BJ (cell line): ENCODE results near the gene KDM8. TPM values are rescaled to one million over a fixed set of nuclear protein-coding genes. Genes with fewer than 3 reads are reported as not detected.

ENCODE experiments used
- CTCF ChIA-PET: fragments of 350-600 bp; formaldehyde crosslinking; extraction: SDS; loops from one replicate; lab custom pipeline; 2021; ENCODE audit warnings: antibody characterized with exemption, inconsistent platforms; lab: Yijun Ruan, JAX
- POLR2A ChIA-PET: fragments of 300-600 bp; sonication (Branson Sonifier 250); formaldehyde crosslinking; extraction: SDS; loops from one replicate; lab custom pipeline; 2021; ENCODE audit warnings: antibody characterized with exemption; lab: Charles Lee
- DNase-seq: peaks from one replicate; pipeline ENCODE4 v3.0.0-alpha.2; 2011; ENCODE audit warnings: low read depth
- H3K27me3 ChIP-seq: 2 replicates; pipeline ENCODE4 v1.6.0; 2011; ENCODE audit warnings: low read length; ENCODE audit not compliant: control insufficient read depth, insufficient read depth
- H3K36me3 ChIP-seq: 2 replicates; pipeline ENCODE4 v1.5.1; 2011; ENCODE audit warnings: low read length; ENCODE audit not compliant: control insufficient read depth, insufficient read depth
- H3K4me3 ChIP-seq: 2 replicates; pipeline ENCODE4 v1.5.1; 2011; ENCODE audit warnings: low read depth, mild to moderate bottlenecking, control low read depth, low read length
- polyA plus RNA-seq: library from polyadenylated mRNA; depleted of rRNA; stranded (reverse); fragments of >200 nt; gene quantifications from 2 replicates; pipeline ENCODE4 v1.2.3, GENCODE V29; 2011
- TF ChIP-seq, protein P1 (sequence below): IDR thresholded peaks from 2 replicates; pipeline ENCODE4 v1.5.1; 2011; ENCODE audit warnings: low read depth, mild to moderate bottlenecking, control low read depth, inconsistent platforms, low read length, moderate library complexity; ENCODE audit not compliant: insufficient read depth

KDM8 gene
- polyA plus RNA-seq, 1 experiment = 3.7 TPM

DNA sequence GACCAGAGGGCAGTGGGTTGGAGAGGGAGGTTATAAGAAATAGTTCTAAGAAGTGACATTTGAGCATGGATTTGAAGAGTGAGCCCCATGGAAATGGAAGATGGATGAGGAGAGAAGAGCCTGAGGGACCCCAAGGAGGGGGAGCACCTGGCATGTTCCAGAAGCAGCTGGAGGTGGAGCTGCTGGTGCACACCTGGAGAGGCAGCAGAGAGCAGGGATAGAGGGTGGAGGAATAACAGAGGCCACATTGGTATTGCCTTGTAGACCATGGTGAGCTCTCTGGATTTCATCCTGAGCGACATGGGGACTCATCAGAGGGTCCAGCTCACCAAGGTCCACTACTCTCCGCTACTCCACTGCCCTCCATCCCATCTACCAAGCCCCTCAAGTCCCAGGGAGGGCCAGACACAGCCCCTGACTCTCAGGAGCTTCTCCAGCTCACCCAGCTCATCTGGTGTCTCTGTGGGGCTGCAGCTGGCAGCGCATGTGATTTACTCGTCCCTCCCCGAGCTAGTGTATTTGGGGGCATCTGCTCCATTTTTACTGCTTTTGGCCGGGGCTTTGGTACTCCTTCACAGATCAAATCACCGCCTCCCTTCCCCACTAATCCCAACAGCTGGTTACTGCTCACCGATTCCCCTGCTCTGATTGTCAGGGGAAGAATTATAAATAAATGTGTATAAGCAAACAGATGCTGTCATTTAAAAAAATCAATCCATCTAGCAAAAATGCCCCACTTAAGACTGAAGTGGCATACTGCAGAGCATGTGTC is 22.1 kb upstream of the KDM8 start:
- no peak for DNase-seq
- TF ChIP-seq, protein P1, sequence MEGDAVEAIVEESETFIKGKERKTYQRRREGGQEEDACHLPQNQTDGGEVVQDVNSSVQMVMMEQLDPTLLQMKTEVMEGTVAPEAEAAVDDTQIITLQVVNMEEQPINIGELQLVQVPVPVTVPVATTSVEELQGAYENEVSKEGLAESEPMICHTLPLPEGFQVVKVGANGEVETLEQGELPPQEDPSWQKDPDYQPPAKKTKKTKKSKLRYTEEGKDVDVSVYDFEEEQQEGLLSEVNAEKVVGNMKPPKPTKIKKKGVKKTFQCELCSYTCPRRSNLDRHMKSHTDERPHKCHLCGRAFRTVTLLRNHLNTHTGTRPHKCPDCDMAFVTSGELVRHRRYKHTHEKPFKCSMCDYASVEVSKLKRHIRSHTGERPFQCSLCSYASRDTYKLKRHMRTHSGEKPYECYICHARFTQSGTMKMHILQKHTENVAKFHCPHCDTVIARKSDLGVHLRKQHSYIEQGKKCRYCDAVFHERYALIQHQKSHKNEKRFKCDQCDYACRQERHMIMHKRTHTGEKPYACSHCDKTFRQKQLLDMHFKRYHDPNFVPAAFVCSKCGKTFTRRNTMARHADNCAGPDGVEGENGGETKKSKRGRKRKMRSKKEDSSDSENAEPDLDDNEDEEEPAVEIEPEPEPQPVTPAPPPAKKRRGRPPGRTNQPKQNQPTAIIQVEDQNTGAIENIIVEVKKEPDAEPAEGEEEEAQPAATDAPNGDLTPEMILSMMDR = no peak
- CTCF ChIA-PET = interaction anchor here (0.7 to 7.0 kb wide), 4 partner anchors 12 to 186 kb away, joined by 3 to 55 read pairs (median 17); no protein-coding TSS in a partner anchor
- Histone ChIP-seq H3K27me3 (peaks cover 3% of the 10 kb centered on the region; the same call in 1 of the 2 replicates), H3K4me3 (no peak overlapping the region), H3K36me3 (no peaks in the 10 kb centered on the region)
- POLR2A ChIA-PET = no interaction called here

DNA sequence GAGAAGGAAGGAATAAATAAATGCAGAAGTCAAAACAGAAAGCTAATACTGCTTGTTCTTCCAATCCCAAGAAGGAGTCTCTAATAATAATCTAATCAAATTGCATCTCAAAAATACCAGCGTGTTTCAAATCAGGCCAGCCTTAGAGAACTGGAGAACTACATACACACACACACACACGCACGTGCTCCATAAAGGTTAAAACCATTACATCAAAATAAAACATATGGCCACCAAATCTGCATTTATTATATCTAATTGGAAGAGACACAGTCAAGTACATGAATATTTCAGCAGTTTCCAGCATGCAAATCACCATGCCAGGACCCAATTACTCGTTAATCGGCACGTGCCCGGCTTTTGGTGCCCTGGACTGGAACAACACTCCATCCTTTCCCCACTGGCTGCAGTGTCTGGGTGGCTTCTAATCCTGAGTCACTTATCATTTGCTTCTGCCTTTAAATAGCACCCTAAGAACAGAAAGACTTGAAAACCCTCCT is 20.4 kb upstream of the KDM8 start:
- no peak overlapping the region for H3K4me3 ChIP-seq
- CTCF ChIA-PET = interaction anchor here (1.5 kb wide), 1 partner anchor 185 kb away, joined by 4 read pairs; no protein-coding TSS in a partner anchor
- POLR2A ChIA-PET = no interaction called here
- no peaks in the 10 kb centered on the region for H3K36me3 ChIP-seq
- DNase-seq = no peak
- TF ChIP-seq, protein P1 = no peak
- peaks cover 3% of the 10 kb centered on the region; the same call in 1 of the 2 replicates for H3K27me3 ChIP-seq

DNA sequence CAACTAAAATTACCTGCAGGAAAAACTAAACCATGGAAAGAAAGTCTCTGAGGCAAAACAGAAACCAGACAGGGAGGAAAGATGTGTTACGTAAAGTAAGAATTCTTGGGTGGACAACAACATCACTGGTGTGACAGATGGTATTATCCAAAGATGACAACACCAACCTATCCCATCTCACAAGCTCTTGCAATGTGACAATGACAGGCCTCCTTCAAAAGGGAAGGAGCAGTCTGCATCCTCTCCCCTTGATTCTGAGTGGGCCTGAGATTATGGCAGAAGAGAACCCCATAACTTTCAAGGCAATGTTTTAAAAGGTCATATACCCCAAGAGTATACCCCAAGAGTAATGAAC is 17.6 kb upstream of the KDM8 start:
- CTCF ChIA-PET = no interaction called here
- DNase-seq = no peak

DNA sequence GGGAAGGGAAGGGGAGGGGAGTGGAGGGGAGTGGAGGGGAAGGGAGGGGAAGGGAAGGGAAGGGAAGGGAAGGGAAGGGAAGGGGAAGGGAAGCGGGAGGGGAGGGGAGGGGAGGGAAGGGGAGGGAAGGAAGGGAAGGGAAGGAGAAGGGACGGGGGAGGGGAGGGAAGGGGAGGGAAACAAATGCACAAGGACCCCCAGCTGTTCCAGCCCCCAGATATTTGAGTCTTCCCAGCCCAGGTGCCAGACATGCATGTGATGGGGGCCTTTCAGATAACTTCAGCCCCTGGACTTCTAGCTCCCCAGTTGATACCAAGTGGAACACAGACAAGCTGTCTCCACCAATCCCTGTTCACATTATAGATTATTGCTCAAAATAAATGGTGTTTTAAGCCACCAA is 14.7 kb upstream of the KDM8 start:
- Histone ChIP-seq H3K36me3 (no peaks in the 10 kb centered on the region), H3K27me3 (peaks cover 3% of the 10 kb centered on the region; the same call in 1 of the 2 replicates), H3K4me3 (no peak overlapping the region)
- ChIA-PET POLR2A (no interaction called here), CTCF (interaction anchor here (0.6 to 2.9 kb wide), 2 partner anchors 9 to 191 kb away, joined by 3 to 11 read pairs; no protein-coding TSS in a partner anchor)
- DNase-seq = no peak
- TF ChIP-seq, protein P1 = no peak

More for the DNA sequence above, 17.6 kb upstream of the KDM8 start:
- Histone ChIP-seq H3K36me3 (no peaks in the 10 kb centered on the region), H3K4me3 (no peak overlapping the region), H3K27me3 (peaks cover 4% of the 10 kb centered on the region; the same call in 1 of the 2 replicates)
- TF ChIP-seq, protein P1 = no peak
- POLR2A ChIA-PET = no interaction called here

DNA sequence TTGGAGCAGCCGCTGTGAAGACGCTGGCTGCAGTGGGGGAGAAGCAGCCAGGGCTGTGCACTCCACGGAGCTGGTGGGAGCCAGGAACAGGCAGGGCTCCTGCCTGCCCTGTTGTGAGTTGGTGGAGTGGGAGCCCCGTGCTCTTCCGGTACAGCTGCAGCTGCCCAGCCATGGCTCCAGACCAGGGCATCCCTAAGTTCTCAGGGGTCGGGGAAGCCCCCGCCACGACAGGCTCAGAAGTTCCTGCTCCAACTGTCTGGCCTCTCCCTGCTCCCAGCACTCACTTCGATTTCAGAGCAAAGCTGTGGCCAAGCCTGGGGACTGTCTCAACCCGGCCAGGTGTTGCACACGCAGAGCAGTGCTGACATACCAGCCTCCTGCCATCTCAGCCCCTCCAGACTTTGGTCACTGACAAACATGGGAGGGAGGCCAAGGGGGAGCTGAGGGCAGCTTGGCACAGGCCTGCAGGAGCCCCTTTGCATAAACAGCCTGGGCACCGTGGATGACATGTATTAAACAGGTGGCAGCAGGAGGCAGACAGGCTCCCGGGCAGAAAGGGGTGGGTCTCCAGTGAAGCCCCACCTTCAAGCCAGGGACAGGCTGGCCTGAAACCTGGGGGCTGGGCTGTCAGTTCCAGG is 13.9 kb upstream of the KDM8 start:
- DNase-seq = no peak
- H3K27me3 ChIP-seq = peaks cover 3% of the 10 kb centered on the region; the same call in 1 of the 2 replicates
- CTCF ChIA-PET = interaction anchor here (0.6 to 2.9 kb wide), 3 partner anchors 10 to 190 kb away, joined by 3 to 11 read pairs (median 3); no protein-coding TSS in a partner anchor
- POLR2A ChIA-PET = no interaction called here
- H3K4me3 ChIP-seq = no peak overlapping the region
- no peaks in the 10 kb centered on the region for H3K36me3 ChIP-seq
- TF ChIP-seq, protein P1 = no peak
